ENCODE measurements around the gene FLNB. TPM values are rescaled to one million over a fixed set of nuclear protein-coding genes. Genes with fewer than 3 reads are reported as not detected.

FLNB gene
- total RNA-seq, 1 donor from 2014 or later = 303 TPM

DNA sequence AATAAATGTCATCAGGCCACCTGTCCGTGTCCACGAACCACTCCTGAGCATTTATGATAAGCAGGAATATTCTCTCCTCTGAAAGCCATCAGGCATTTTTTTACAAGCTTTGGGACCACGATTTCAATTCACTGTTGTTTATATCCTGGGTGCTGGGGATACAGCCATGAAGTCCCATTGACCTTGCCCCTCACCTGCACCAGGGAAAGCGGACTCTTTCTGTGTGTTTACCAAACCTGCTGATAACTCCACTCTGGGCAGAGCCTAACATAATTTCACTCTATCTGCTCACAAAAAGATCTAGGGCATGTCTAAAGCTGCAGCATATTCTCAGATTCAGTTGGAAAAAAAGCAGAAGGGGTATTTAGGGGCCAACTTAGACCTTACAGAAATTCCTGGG lies 197.8 kb downstream of the FLNB start:
- DNase-seq (ENCODE audit: low spot score) = no peak

DNA sequence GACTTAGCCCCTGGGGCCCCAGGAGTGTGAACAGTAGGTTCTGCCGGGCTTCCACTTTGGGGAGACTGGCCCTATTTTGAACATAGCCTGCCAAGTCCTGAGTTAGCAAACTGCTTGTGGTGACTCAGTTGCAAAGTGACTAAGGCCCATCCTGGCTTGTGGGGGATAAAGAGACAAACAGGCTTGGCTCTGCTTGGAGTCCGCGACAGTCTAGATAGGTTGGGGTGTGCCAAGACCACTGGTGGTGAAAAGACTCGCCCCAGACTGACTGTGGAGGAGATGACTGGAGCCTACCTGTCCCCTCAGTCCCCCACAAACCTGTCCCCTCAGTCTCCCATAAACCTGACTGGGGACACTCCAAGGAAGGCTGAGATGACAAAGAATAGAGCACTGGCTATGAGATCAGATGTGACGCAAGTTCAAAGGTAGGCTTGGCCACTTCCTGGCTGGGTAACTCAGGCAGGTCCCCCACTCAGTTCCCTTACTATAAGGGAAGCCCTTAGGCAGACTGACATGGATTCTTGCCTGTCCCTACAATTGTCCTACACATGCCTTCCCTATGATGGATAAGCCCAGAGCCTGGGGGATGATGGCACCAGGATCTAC lies 198.3 kb downstream of the FLNB start:
- DNase-seq (ENCODE audit: low spot score) = no peak

DNA sequence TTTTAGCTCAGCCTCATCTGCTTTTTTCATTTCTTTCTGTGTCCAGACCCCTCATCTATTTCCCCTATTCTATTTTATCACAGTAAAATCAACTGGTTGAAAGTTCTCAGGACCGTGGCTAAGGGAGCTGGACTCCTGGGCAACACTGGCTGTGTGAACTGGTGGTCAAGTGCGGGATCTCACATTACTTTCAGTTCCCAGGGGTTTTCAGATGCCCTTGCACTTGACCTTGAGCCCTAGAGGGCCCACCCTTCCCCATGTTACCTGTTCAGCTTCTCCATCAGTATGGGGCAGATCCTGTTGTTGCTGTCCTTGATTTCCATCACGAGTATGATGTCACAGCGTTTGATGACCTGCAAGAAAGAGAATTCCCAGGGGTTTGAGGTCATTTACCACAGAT lies 199.7 kb downstream of the FLNB start:
- no peak for DNase-seq (ENCODE audit: low spot score)

DNA sequence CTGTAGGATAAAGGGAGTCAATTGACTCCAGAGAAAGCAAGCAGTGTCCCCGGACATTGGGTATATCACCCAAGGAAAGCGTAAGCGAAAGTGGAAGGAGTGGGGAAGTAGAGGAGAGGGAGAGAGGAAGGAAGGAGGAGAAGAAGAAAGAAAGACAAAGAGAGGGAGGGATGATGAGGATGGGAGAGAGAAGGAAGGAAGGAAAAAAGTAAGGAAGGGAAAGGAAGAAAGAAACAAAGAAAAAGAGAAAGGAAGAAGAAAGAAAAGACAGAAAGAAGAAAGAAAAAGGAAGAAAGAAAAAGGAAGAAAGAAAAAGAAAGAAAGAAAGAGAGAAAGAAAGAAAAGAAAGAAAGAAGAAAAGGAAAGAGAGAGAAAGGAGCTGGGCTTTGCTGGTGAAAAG lies 201.7 kb downstream of the FLNB start:
- no peak for DNase-seq (ENCODE audit: low spot score)

DNA sequence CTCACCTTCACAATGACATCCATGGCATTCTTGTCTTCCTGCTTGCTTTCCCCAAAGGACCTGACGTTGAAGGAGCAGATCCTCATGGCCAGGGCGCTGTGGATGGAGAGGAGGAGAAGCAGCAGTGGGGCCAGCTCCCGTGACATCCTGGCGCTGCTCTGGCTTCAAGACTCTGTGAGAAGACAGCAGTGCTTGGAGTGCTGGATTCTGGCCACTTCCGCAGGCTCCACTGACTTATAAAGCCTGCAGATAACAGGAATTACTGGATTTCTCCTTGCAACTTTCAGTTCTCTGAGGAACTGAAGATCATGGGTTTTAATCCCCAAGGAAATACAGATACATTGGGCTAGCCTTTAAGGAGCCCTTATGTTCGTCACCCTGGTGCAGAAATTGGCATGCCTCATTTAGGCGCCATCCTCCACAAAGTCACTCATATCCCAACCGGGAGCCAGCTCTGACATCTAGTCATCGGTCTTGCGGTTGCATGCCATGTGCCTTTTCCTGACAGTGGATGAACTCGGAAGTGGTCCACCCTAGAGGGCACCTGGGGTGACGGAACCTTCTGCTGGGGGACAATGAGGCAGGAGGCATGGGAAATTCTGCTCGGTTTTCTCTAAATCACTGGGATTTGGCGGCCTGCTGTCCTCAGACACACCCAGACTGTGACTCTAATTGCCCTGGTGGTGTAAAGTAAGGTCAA lies 202.7 kb downstream of the FLNB start, which contains the start of gene DNASE1L3:
Gene DNASE1L3 (minus strand): TSS at position 212 of the 700 bp plus-strand sequence. CDS start 66 bp downstream, at position 146.
- DNase-seq (ENCODE audit: low spot score) = no peak

DNA sequence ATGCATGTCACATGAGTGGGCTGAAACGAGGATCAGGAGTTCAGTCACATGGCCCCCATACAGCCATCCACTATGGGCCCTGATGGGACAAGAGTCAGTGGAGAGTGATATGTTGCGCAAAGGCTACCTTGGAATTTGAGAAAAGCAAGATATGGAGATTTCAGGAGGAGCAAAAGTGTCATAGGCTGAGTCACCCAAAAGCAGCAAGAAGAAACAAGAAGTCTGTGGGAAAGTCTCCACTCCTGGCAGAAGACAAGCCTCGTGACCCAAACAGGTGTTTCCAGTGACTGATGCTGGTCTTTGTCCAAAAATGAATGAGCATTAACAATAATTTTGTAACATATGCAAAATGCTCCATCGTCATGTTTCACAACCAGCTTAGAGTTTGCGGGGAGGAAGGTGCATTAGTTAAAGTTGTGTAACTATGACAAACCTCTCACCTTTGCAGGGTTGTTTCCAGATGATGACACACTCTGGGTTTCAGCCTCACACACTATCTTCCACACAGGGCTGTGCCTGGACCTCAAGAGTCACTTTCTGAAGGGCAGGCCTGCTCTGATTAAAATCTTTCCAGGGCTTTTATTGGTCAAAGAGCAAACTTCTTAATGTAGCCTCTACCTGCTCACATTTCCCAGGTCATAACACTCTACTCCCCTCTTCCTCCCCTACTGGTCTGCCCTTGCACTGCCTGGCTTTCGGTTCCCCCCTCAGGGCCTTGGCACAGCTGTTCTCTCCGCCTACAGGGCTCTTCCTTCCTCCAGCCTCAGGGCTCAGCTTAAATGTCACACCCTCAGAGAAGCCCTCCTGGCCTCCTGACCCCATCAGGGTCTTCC lies 206.5 kb downstream of the FLNB start:
- DNase-seq (ENCODE audit: low spot score) = peak; percentile 49

DNA sequence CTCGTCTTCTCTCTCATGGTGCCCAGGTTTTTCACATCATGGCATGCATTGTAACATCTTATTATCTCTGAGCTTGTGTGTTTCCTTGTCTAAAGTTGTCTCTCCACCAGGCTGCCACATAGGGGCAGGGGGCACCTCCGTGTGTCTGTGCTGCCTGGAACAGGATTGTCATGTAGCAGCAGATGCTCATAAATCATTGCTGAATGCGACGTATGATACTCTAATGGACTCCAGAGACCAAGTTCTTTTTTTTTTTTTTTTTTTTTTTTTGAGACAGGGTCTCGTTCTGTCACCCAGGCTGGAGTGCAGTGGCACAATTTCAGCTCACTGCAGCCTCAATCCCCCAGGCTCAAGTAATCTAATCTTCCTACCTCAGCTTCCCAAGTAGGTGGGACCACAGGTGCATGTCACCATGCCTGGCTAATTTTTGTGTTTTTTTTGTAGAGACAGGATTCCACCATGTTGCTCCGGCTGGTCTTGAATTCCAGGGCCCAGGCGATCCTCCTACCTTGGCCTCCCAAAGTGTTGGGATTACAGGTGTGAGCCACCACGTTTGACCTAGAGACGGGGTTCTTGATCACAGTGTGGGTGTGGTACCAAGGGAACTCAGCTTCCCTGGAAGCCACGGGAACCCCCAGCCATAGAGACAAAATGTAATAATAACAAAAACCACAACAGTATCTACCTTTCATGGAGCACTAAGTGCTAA lies 207.2 kb downstream of the FLNB start:
- DNase-seq (ENCODE audit: low spot score) = no peak

DNA sequence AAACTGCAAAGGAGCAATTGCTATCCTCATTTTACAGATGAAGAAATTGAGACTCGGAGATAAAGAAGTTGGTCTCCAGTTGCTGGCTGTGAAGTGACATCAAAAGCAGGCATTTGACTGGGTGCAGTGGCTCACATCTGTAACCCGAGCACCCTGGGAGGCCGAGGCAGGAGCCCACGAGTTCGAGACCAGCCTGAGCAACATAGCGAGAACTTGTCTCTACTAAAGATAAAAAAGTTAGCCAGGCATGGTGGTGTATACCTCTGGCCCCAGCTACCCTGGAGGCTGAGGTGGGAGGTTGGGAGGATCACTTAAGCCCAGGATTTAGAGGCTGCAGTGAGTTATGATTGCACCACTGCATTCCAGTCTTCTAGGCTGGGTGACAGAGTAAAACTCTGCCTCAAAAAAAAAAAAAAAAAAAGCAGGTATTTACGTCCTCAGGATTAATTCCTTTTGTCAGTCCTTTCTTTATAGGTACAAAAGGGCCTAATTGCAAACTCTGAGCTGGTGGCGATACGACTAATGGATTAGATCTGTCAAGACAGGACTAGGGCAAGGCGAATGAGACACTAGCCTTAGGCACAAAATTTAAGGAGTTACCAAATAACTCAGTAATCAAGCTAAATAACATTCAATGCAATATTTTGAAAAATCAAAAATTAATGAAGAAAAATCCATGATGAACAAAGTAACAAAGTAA lies 208.4 kb downstream of the FLNB start:
- no peak for DNase-seq (ENCODE audit: low spot score)

DNA sequence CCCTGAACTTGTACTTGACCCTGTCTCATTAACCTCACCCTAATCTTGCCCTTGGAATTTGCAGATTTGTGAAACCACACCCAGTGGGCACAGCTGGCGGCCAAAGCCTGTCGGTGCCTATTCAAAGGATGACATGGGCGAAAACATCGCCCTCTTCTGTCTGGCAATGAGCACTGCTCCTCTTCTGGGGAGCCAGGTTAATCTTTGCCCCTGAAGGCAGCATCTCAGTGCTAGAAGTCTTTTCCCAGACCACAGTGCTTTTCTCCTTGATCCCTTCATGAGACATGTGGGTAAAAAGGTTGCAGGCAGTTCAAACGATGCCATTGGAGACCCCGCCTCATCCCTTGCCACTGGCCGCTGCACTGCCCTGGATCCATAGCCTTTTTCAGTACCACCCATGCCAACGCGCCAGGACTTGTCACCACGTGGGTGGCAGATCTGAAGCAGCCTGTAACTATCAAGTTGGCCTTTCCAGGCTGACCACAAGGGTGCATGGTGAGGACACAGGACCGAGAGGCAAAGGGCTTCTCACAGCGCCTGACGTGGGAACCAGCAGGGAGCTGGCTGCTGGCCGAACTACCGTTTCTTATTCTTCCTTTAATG lies 209.1 kb downstream of the FLNB start:
- peak; percentile 74 for DNase-seq (ENCODE audit: low spot score)

DNA sequence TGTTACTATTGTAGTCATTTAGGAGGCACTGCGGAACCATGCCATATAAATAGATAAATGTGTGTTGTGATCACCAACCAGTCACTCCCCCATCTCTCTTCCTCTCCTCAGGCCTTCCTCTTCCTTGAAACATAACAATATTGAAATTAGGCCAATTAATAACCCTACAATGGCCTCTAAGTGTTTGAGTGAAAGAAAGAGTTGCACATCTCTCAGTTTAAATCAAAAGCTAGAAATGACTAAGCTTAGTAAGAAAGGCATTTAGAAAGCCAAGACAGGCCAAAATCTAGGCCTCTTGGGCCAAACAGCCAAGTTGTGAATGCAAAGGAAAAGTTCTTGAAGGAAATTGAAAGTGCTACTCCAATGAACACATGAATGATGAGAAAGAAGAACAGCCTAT lies 210.7 kb downstream of the FLNB start:
- no peak for DNase-seq (ENCODE audit: low spot score)

Other genes starting within 250 kb of the FLNB start
- gene DNASE1L3, start 202.6 kb downstream of the FLNB start, total RNA-seq = 6.1 TPM
- gene ABHD6, start 229.4 kb downstream of the FLNB start, total RNA-seq = 8.3 TPM

Measured in ureter (tissue), 1 donor.